Measurements from ENCODE around the gene PPP1R13B. TPM values are rescaled to one million over a fixed set of nuclear protein-coding genes. Genes with fewer than 3 reads are reported as not detected.

PPP1R13B gene
- total RNA-seq, 1 experiment from 2014 or later = 10.3 TPM

- POLR2A ChIA-PET = interaction anchor here (0.7 kb wide), 1 partner anchor 10 kb away, joined by 7 read pairs; no protein-coding TSS in a partner anchor
- ATAC-seq = no peak
- DNase-seq (ENCODE audit: low spot score) = no peak
- H3K4me1 Mint-ChIP-seq = peaks cover 23% of the 10 kb centered on the region
- peaks cover 2% of the 10 kb centered on the region; the same call in 1 of the 2 replicates for H3K36me3 Mint-ChIP-seq
- no peak overlapping the region for H3K4me3 Mint-ChIP-seq
- CTCF ChIA-PET = interaction anchor here (0.7 to 1.9 kb wide), 5 partner anchors 9 to 259 kb away, joined by 3 to 6 read pairs (median 4); no protein-coding TSS in a partner anchor
- H3K27ac Mint-ChIP-seq = no peak overlapping the region
- H3K9me3 Mint-ChIP-seq = peaks cover 5% of the 10 kb centered on the region
- no peak for TF ChIP-seq CBFB (CRISPR knock-in tag; IDR thresholded peaks at IDR 0.05; ENCODE audit: low read depth)
- TF ChIP-seq NR3C1 (CRISPR knock-in tag; conservative IDR thresholded peaks at IDR 0.05; ENCODE audit: low read depth) = no peak
- no peak for TF ChIP-seq ZNF281 (CRISPR knock-in tag; IDR thresholded peaks at IDR 0.05)
- no peak for TF ChIP-seq OVOL2 (CRISPR knock-in tag; IDR thresholded peaks at IDR 0.05; ENCODE audit: borderline replicate concordance)
- TF ChIP-seq KAT7 (CRISPR knock-in tag; IDR thresholded peaks at IDR 0.05; ENCODE audit: borderline replicate concordance) = no peak
- no peak for TF ChIP-seq MXD4 (CRISPR knock-in tag; IDR thresholded peaks at IDR 0.05; ENCODE audit: borderline replicate concordance)
- no peak for TF ChIP-seq PRDM15 (CRISPR knock-in tag; IDR thresholded peaks at IDR 0.05)
- no peak for TF ChIP-seq GTF2I (CRISPR knock-in tag; conservative IDR thresholded peaks at IDR 0.05)
- no peak for TF ChIP-seq FOXP1 (CRISPR knock-in tag; IDR thresholded peaks at IDR 0.05; ENCODE audit: borderline replicate concordance)
- no peak for TF ChIP-seq NFYB (CRISPR knock-in tag; conservative IDR thresholded peaks at IDR 0.05; ENCODE audit: low read depth)
- no peak for TF ChIP-seq ESRRA (CRISPR knock-in tag; IDR thresholded peaks at IDR 0.05; ENCODE audit: borderline replicate concordance)
- TF ChIP-seq ZNF671 (CRISPR knock-in tag; IDR thresholded peaks at IDR 0.05) = no peak
- no peak for TF ChIP-seq ZNF416 (CRISPR knock-in tag; IDR thresholded peaks at IDR 0.05)
- no peak for TF ChIP-seq HMGA2 (CRISPR knock-in tag; IDR thresholded peaks at IDR 0.05)
- H3K27me3 Mint-ChIP-seq (ENCODE audit: low read depth) = no peaks in the 10 kb centered on the region
These were observed 30.4 kb downstream of the PPP1R13B start for GRCh38 chr14:103816991-103817390.

- ChIA-PET POLR2A (no interaction called here), CTCF (interaction anchor here (1.1 kb wide), 1 partner anchor 86 kb away, joined by 3 read pairs; no protein-coding TSS in a partner anchor)
- TF ChIP-seq TCF7 (CRISPR knock-in tag; IDR thresholded peaks at IDR 0.05; ENCODE audit: low read depth) (no peak), ZNF532 (CRISPR knock-in tag; IDR thresholded peaks at IDR 0.05; ENCODE audit: borderline replicate concordance) (no peak), E2F4 (CRISPR knock-in tag; IDR thresholded peaks at IDR 0.05; ENCODE audit: borderline replicate concordance, low read depth) (no peak), TEAD1 (CRISPR knock-in tag; IDR thresholded peaks at IDR 0.05) (no peak), ELF4 (CRISPR knock-in tag; IDR thresholded peaks at IDR 0.05; ENCODE audit: low read depth) (no peak), USF1 (CRISPR knock-in tag; IDR thresholded peaks at IDR 0.05) (no peak), MXD4 (CRISPR knock-in tag; IDR thresholded peaks at IDR 0.05; ENCODE audit: borderline replicate concordance) (no peak), NR3C1 (CRISPR knock-in tag; conservative IDR thresholded peaks at IDR 0.05; ENCODE audit: low read depth) (no peak)
- DNase-seq (ENCODE audit: low spot score) = no peak
- H3K27ac Mint-ChIP-seq = no peak overlapping the region
- no peaks in the 10 kb centered on the region for H3K27me3 Mint-ChIP-seq (ENCODE audit: low read depth)
- peaks cover 2% of the 10 kb centered on the region; the same call in 1 of the 2 replicates for H3K36me3 Mint-ChIP-seq
- no peak for ATAC-seq
- no peak overlapping the region for H3K4me3 Mint-ChIP-seq
- H3K4me1 Mint-ChIP-seq = peaks cover 13% of the 10 kb centered on the region
- H3K9me3 Mint-ChIP-seq = peaks cover 5% of the 10 kb centered on the region
These were observed 32.1 kb downstream of the PPP1R13B start for GRCh38 chr14:103815253-103815652.

Measured in WTC11 (cell line).